Measurements from ENCODE around the gene SBK3. TPM values are rescaled to one million over a fixed set of nuclear protein-coding genes. Genes with fewer than 3 reads are reported as not detected.

Gene SBK3
- total RNA-seq, 1 donor from 2014 or later, result not detected

DNA sequence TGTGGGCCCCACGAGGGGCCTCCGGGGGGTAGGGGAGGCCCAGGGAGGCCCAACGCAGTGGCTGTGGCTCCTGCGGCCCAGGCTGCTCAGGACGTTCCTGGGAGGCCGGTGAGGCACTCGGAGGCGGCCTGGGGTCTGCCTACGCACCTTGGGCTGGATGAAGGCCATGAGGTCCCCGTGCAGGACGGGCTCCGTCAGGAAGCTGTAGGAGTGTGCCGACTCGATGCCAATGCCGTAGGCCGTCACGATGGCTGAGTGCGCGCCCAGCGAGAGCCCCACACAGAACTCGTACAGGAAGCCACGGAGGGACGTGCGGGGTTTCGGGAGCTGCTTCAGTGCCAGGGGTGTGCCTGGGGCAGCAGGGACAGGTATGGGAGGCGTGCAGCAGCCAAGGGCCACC, 14.3 kb downstream of the SBK3 start:
- no peaks in the 10 kb centered on the region for H3K9me3 Mint-ChIP-seq (ENCODE audit: low read depth)
- H3K4me1 Mint-ChIP-seq (ENCODE audit: low read depth), result no peaks in the 10 kb centered on the region
- H3K27me3 Mint-ChIP-seq, result no peaks in the 10 kb centered on the region
- no peak overlapping the region for H3K4me3 Mint-ChIP-seq (ENCODE audit: low read depth)
- TF ChIP-seq, protein P1, sequence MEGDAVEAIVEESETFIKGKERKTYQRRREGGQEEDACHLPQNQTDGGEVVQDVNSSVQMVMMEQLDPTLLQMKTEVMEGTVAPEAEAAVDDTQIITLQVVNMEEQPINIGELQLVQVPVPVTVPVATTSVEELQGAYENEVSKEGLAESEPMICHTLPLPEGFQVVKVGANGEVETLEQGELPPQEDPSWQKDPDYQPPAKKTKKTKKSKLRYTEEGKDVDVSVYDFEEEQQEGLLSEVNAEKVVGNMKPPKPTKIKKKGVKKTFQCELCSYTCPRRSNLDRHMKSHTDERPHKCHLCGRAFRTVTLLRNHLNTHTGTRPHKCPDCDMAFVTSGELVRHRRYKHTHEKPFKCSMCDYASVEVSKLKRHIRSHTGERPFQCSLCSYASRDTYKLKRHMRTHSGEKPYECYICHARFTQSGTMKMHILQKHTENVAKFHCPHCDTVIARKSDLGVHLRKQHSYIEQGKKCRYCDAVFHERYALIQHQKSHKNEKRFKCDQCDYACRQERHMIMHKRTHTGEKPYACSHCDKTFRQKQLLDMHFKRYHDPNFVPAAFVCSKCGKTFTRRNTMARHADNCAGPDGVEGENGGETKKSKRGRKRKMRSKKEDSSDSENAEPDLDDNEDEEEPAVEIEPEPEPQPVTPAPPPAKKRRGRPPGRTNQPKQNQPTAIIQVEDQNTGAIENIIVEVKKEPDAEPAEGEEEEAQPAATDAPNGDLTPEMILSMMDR (IDR thresholded peaks at IDR 0.05; ENCODE audit: unreplicated experiment), result no peak
- H3K36me3 Mint-ChIP-seq (ENCODE audit: insufficient read depth), result no peaks in the 10 kb centered on the region
- DNase-seq (ENCODE audit: low spot score, unreplicated experiment), result no peak
- H3K27ac Mint-ChIP-seq, result no peak overlapping the region

DNA sequence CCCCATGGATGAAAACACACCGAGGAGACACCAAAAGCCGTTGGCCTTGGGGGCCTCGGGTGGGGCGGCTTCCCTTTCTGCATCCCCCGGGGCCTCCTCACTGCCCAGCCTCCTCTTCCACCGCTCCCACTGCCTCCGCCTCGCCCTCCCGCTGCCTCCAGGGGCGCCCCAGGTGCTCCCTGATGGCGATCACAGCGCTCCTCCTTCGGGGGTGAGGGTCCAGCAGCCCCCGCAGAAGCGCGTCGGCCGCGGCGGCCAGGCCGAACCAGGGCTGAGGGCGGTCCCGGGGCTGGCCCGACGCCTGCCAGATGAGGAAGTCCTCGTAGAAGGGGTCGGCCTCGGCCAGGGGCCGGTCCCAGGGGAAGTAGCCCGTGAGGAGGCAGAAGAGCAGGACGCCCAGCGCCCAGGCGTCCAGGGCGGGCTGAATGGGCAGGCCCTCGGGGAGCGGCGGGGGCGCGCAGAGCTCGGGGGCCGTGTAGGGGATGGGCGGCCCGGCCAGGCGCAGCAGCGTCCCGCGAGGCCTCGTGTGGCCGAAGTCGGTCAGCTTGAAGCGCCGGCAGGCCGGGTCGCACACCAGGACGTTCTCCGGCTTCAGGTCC, 15.6 kb downstream of the SBK3 start:
- H3K36me3 Mint-ChIP-seq (ENCODE audit: insufficient read depth), result no peaks in the 10 kb centered on the region
- H3K4me3 Mint-ChIP-seq (ENCODE audit: low read depth), result no peak overlapping the region
- peaks cover 3% of the 10 kb centered on the region for H3K4me1 Mint-ChIP-seq (ENCODE audit: low read depth)
- peaks cover 7% of the 10 kb centered on the region for H3K27me3 Mint-ChIP-seq
- TF ChIP-seq, protein P1 (IDR thresholded peaks at IDR 0.05; ENCODE audit: unreplicated experiment), result no peak
- H3K27ac Mint-ChIP-seq, result no peak overlapping the region
- no peak for DNase-seq (ENCODE audit: low spot score, unreplicated experiment)
- no peaks in the 10 kb centered on the region for H3K9me3 Mint-ChIP-seq (ENCODE audit: low read depth)

DNA sequence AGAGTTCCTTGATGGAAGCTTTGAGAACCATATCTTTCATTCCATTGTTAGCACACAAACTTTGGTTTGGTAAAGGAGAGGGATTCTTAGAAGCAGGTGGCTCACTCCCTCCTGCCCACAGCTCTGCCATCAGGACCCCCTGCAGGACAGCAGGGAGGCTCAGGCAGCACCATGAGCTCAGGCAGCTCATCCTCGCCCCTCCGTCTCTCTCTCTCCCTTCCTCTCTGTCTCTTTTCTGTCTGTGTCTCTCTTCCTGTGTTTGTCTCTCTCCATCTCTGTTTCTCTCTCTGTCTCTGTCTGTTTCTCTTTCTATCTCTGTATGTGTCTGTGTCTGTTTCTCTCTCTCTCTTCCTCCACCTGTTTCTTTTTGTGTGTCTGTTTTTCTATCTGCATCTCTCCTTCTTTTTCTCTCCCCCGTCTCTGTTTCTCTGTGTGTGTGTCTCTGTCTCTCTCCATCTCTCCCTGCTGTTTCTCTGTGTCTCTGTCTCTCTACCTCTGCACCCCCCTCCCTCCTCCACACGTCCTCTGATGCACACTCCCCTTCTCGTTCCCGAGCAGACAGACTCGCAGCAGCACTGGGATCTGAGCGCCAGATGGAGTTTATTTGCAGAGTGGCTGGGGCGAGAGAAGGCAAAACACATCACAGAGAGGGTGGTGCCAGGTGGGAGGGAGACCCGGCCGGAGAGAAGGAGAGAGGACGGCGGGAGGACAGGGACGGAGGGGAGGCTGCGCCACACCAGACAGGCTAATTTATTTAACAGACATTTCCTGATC, 17.1 kb downstream of the SBK3 start:
- no peaks in the 10 kb centered on the region for H3K36me3 Mint-ChIP-seq (ENCODE audit: insufficient read depth)
- H3K4me1 Mint-ChIP-seq (ENCODE audit: low read depth), result peaks cover 3% of the 10 kb centered on the region
- no peak overlapping the region for H3K4me3 Mint-ChIP-seq (ENCODE audit: low read depth)
- no peak overlapping the region for H3K27ac Mint-ChIP-seq
- TF ChIP-seq, protein P1 (IDR thresholded peaks at IDR 0.05; ENCODE audit: unreplicated experiment), result no peak
- DNase-seq (ENCODE audit: low spot score, unreplicated experiment), result no peak
- H3K9me3 Mint-ChIP-seq (ENCODE audit: low read depth), result no peaks in the 10 kb centered on the region
- peaks cover 12% of the 10 kb centered on the region for H3K27me3 Mint-ChIP-seq

DNA sequence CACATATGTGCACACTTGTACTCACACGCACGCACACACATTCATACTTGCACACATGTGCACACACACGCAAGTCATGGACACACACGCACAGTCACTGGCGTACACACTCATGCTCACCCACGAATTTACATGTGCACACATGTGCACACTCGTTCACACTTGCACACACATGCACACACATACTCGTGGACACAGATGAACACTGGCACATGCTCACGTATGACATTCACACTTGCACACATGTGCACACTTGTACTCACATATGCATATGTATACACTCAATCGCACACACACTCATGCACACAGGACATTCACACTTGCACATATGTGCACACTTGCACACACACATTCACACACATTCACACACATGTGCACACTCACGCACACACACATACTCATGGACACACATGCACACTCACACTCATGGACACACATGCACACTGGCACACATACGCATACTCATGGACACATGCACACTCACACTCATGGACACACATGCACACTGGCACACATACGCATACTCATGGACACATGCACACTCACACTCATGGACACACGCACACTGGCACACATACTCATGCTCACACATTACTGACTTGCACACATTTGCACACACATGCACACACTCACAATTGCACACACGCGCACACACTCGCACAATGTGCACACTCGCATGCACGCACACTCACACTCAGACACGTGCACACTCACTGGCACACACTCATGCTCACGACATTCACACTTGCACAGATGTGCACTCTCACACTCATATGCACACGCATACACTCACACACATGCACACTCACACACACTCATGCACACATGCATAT, 17.9 kb downstream of the SBK3 start:
- Mint-ChIP-seq H3K9me3 (ENCODE audit: low read depth) (no peaks in the 10 kb centered on the region), H3K27me3 (peaks cover 12% of the 10 kb centered on the region), H3K27ac (no peak overlapping the region), H3K36me3 (ENCODE audit: insufficient read depth) (no peaks in the 10 kb centered on the region), H3K4me1 (ENCODE audit: low read depth) (peaks cover 3% of the 10 kb centered on the region), H3K4me3 (ENCODE audit: low read depth) (no peak overlapping the region)
- TF ChIP-seq, protein P1 (IDR thresholded peaks at IDR 0.05; ENCODE audit: unreplicated experiment), result no peak
- DNase-seq (ENCODE audit: low spot score, unreplicated experiment), result no peak

Measured in progenitor cell of endocrine pancreas (in vitro differentiated cells).